ENCODE measurements around the gene PCDH9. TPM values are rescaled to one million over a fixed set of nuclear protein-coding genes. Genes with fewer than 3 reads are reported as not detected.

The PCDH9 gene
- total RNA-seq, 1 donor from 2014 or later: 33.8 TPM

DNA sequence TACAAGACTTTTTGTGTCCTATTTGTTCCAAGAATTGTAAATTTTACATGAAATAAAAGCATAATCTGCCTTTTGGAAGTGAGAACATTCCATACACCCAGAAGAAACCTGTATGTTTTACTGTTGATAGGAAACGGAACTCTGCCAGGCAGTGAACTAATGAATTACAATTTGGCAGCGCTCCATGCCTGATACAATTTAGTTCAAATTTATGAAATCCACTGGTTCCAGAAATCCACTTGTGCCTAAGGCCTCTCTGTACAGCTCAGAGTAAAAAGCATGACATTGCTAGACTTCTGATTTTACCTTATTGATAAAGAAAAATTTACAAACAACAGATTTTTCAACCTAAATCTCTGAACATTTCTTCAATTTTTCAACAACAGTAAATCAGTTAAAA is 78.1 kb downstream of the PCDH9 start:
- no peaks in the 10 kb centered on the region for H3K9me3 Mint-ChIP-seq (ENCODE audit: unreplicated experiment)
- no peak overlapping the region for H3K4me3 Mint-ChIP-seq (ENCODE audit: unreplicated experiment)
- DNase-seq (ENCODE audit: extremely low spot score, unreplicated experiment): no peak
- TF ChIP-seq CTCF (IDR thresholded peaks at IDR 0.05): no peak
- H3K36me3 Mint-ChIP-seq (ENCODE audit: unreplicated experiment): no peaks in the 10 kb centered on the region
- peaks cover 19% of the 10 kb centered on the region for H3K4me1 Mint-ChIP-seq (ENCODE audit: unreplicated experiment)
- H3K27me3 Mint-ChIP-seq (ENCODE audit: unreplicated experiment): no peaks in the 10 kb centered on the region
- H3K27ac Mint-ChIP-seq (ENCODE audit: unreplicated experiment): no peak overlapping the region

DNA sequence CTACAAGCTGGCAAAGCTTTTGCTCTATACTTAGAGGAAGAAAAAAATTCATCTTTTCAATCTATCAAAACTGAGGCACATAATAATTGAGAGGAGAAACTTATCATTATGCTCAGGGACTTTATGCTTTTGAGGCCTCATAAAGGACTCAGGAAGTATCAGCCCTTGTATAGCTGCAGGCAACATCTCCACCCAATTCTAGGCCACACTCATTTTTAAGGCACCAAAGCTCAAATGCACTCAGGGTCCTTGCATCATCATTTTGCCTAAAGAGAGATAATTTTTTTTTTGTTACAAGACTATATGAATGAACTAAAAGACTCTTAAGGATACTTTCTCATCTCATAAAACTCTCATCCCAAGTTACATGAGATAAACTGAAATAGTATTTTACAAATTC is 78.5 kb downstream of the PCDH9 start:
- H3K9me3 Mint-ChIP-seq (ENCODE audit: unreplicated experiment): no peaks in the 10 kb centered on the region
- no peaks in the 10 kb centered on the region for H3K36me3 Mint-ChIP-seq (ENCODE audit: unreplicated experiment)
- TF ChIP-seq CTCF (IDR thresholded peaks at IDR 0.05): no peak
- no peaks in the 10 kb centered on the region for H3K27me3 Mint-ChIP-seq (ENCODE audit: unreplicated experiment)
- H3K4me3 Mint-ChIP-seq (ENCODE audit: unreplicated experiment): no peak overlapping the region
- no peak overlapping the region for H3K27ac Mint-ChIP-seq (ENCODE audit: unreplicated experiment)
- no peak for DNase-seq (ENCODE audit: extremely low spot score, unreplicated experiment)
- peaks cover 23% of the 10 kb centered on the region for H3K4me1 Mint-ChIP-seq (ENCODE audit: unreplicated experiment)

DNA sequence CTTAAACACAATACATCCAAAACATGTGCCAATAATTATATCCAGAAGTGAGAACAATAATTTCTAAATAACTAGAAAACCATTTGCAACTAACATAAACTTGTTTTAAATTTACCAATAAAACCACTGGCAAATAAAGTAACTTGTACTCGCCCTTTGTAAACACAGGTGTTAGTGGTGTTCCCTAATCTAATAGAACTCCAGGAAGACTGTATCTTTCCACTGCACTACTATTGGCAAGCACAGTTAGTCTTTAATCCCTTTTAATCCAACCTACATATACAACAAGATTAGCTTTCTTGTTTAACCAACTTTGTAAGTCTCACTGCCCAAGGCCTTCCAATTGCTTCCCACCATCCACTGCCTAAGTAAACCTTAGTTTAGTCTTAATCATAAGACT is 79.5 kb downstream of the PCDH9 start:
- H3K27me3 Mint-ChIP-seq (ENCODE audit: unreplicated experiment): no peaks in the 10 kb centered on the region
- no peaks in the 10 kb centered on the region for H3K9me3 Mint-ChIP-seq (ENCODE audit: unreplicated experiment)
- no peak overlapping the region for H3K4me3 Mint-ChIP-seq (ENCODE audit: unreplicated experiment)
- no peaks in the 10 kb centered on the region for H3K36me3 Mint-ChIP-seq (ENCODE audit: unreplicated experiment)
- TF ChIP-seq CTCF (IDR thresholded peaks at IDR 0.05): no peak
- peaks cover 28% of the 10 kb centered on the region for H3K4me1 Mint-ChIP-seq (ENCODE audit: unreplicated experiment)
- DNase-seq (ENCODE audit: extremely low spot score, unreplicated experiment): no peak
- no peak overlapping the region for H3K27ac Mint-ChIP-seq (ENCODE audit: unreplicated experiment)

- DNase-seq (ENCODE audit: extremely low spot score, unreplicated experiment): no peak
- no peak for TF ChIP-seq CTCF (IDR thresholded peaks at IDR 0.05)
- Mint-ChIP-seq H3K4me1 (ENCODE audit: unreplicated experiment) (peaks cover 31% of the 10 kb centered on the region), H3K9me3 (ENCODE audit: unreplicated experiment) (no peaks in the 10 kb centered on the region), H3K36me3 (ENCODE audit: unreplicated experiment) (no peaks in the 10 kb centered on the region), H3K27me3 (ENCODE audit: unreplicated experiment) (no peaks in the 10 kb centered on the region), H3K27ac (ENCODE audit: unreplicated experiment) (peak overlapping the region; percentile 90), H3K4me3 (ENCODE audit: unreplicated experiment) (peak overlapping the region; percentile 48)
Measured at GRCh38 chr13:67148161-67148571, 82.0 kb downstream of the PCDH9 start.

GRCh38 chr13:67147342-67148133 is 82.6 kb downstream of the PCDH9 start:
- Mint-ChIP-seq H3K4me3 (ENCODE audit: unreplicated experiment) (peak overlapping the region; percentile 48), H3K36me3 (ENCODE audit: unreplicated experiment) (no peaks in the 10 kb centered on the region)

More at GRCh38 chr13:67147342-67148133, 82.6 kb downstream of the PCDH9 start:
- Mint-ChIP-seq H3K4me1 (ENCODE audit: unreplicated experiment) (peaks cover 31% of the 10 kb centered on the region), H3K27me3 (ENCODE audit: unreplicated experiment) (no peaks in the 10 kb centered on the region), H3K27ac (ENCODE audit: unreplicated experiment) (peak overlapping the region; percentile 90), H3K9me3 (ENCODE audit: unreplicated experiment) (no peaks in the 10 kb centered on the region)
- no peak for DNase-seq (ENCODE audit: extremely low spot score, unreplicated experiment)
- TF ChIP-seq CTCF (IDR thresholded peaks at IDR 0.05): no peak
